GM13976 (cell line): ENCODE measurements around the gene CCDC136.

Experiments
- DNase-seq: peaks from one replicate; pipeline ENCODE4 v3.0.0; 2012; ENCODE audit warnings: low spot score
- in situ Hi-C: fragments of 300-500 bp; cut with MboI; formaldehyde crosslinking; loops from one replicate; pipeline ENCODE4 v1.12.0; 2022; ENCODE audit warnings: low sequenced_read_pairs, mixed read lengths, inconsistent platforms; ENCODE audit not compliant: unreplicated experiment
- TF ChIP-seq, protein P1 (sequence below): IDR thresholded peaks from 2 replicates; pipeline ENCODE4 v1.5.1; 2012; ENCODE audit warnings: borderline replicate concordance, mild to moderate bottlenecking; ENCODE audit not compliant: insufficient read depth; ENCODE audit errors: extremely low read depth, missing control alignments, control extremely low read depth

Gene CCDC136

GRCh38 chr7:128860158-128861073 lies 68.6 kb downstream of the CCDC136 start:
- in situ Hi-C loops: no loop called here
- TF ChIP-seq, protein P1, sequence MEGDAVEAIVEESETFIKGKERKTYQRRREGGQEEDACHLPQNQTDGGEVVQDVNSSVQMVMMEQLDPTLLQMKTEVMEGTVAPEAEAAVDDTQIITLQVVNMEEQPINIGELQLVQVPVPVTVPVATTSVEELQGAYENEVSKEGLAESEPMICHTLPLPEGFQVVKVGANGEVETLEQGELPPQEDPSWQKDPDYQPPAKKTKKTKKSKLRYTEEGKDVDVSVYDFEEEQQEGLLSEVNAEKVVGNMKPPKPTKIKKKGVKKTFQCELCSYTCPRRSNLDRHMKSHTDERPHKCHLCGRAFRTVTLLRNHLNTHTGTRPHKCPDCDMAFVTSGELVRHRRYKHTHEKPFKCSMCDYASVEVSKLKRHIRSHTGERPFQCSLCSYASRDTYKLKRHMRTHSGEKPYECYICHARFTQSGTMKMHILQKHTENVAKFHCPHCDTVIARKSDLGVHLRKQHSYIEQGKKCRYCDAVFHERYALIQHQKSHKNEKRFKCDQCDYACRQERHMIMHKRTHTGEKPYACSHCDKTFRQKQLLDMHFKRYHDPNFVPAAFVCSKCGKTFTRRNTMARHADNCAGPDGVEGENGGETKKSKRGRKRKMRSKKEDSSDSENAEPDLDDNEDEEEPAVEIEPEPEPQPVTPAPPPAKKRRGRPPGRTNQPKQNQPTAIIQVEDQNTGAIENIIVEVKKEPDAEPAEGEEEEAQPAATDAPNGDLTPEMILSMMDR: no peak
- DNase-seq: no peak

- TF ChIP-seq, protein P1: no peak
- DNase-seq: no peak
- in situ Hi-C loops: no loop called here
Measured at GRCh38 chr7:128861957-128862570, 70.3 kb downstream of the CCDC136 start.

DNA sequence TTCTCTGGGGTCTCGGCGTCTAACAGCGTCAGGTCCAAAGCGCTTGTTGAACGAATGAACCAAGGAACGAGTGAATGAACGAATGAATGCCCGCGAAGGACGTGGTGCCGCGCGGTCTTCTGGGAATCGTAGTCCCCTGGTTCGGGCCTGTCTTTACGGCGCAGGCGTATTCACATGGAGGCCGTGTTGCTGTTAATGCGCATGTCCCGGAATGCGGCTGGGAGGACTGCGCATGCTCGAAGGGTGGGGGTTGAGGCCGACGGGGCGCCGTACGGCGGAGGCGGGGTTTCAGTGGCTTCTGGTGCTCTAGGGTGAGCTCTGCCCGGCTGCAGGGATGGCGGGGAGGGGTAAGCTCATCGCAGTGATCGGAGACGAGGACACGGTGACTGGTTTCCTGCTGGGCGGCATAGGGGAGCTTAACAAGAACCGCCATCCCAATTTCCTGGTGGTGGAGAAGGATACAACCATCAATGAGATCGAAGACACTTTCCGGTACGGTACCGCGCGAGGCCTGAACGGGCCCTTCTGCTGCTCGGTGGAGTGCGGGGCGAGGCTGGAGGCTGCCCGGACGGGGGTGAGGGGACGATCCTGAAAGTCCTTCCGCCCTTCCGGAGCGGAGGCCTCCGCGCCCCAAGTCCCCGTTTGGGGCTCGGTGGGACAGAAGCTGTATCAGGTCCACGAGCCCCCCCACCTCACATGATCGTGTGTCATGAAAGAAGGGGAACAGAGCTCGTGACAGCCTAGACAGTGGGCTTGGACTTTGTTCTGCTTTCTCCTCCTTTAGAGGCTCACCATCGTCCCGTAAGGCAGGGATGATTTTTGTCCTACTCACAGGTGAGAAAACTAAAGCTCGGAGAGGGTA lies 71.0 kb downstream of the CCDC136 start, which contains the start of gene ATP6V1F:
ATP6V1F (plus strand) TSS at position 286 of the 862 bp plus-strand sequence; CDS start at position 335, 49 bp downstream.
- TF ChIP-seq, protein P1: no peak

GRCh38 chr7:128863433-128863989 lies 71.7 kb downstream of the CCDC136 start:
- peak; percentile 74 for DNase-seq
- TF ChIP-seq, protein P1: peak; percentile 39
- in situ Hi-C loops: no loop called here

More for the DNA sequence above, 71.0 kb downstream of the CCDC136 start, which contains the start of gene ATP6V1F:
- DNase-seq: peak; percentile 99
- in situ Hi-C loops: no loop called here

GRCh38 chr7:128865303-128865702 lies 73.5 kb downstream of the CCDC136 start:
- DNase-seq: no peak
- TF ChIP-seq, protein P1: no peak
- in situ Hi-C loops: no loop called here
